Mucosa of rectum (tissue), 2 donors: ENCODE data around the gene CFAP92.

ENCODE experiments used
- H3K27ac ChIP-seq, 2 donors: one replicate each; pipeline ENCODE4 v1.7.0; 2013; ENCODE audit warnings: inconsistent platforms in 2 of 2, low read depth in 2 of 2, low read length in 2 of 2
- H3K27me3 ChIP-seq, 2 donors: one replicate each; pipeline ENCODE4 v1.7.0; 2013; ENCODE audit warnings: low read length in 2 of 2; ENCODE audit not compliant: control insufficient read depth in 2 of 2, insufficient read depth in 2 of 2
- H3K36me3 ChIP-seq, 2 donors: one replicate each; pipeline ENCODE4 v1.7.0; 2013; ENCODE audit warnings: low read length in 2 of 2; ENCODE audit not compliant: control insufficient read depth in 2 of 2, insufficient read depth in 2 of 2
- H3K4me1 ChIP-seq, 2 donors: one replicate each; pipeline ENCODE4 v1.7.0; 2013; ENCODE audit warnings: low read length in 2 of 2, mild to moderate bottlenecking in 1 of 2; ENCODE audit not compliant: control insufficient read depth in 2 of 2, insufficient read depth in 2 of 2
- H3K4me3 ChIP-seq, 2 donors: one replicate each; pipeline ENCODE4 v1.7.0; 2013; ENCODE audit warnings: low read length in 2 of 2
- H3K9ac ChIP-seq, 2 donors: one replicate each; pipeline ENCODE4 v1.7.0; 2013; ENCODE audit warnings: low read length in 2 of 2, low read depth in 1 of 2, mild to moderate bottlenecking in 1 of 2
- H3K9me3 ChIP-seq, 2 donors: one replicate each; pipeline ENCODE4 v1.7.0; 2013; ENCODE audit warnings: low read length in 2 of 2; ENCODE audit not compliant: control insufficient read depth in 2 of 2
- donor health status: healthy.
- donor health status: Normal muscosa, but diverticular disease.

Gene CFAP92

DNA sequence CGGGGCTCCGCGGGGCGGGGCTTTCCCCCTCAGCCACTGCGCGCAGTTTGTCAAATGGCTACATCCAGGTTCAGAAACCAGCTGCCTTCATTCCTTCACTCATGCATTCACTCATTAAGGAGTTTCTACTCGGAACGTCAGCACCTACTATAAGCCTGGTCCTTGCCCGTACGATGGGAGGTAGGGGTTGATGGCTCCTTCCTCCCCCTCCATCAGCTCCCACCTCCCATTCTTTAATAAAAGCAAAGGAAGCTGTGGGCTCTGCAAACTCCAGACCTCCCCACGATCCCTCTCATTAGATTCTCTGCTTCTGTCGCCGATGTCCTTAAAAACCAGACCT is 267 bp upstream of the CFAP92 start:
- Histone ChIP-seq H3K27me3 (peaks cover 7 to 16% of the 10 kb centered on the region in 2 donors), H3K4me3 (peak overlapping the region; percentile 57 to 62), H3K4me1 (peaks cover 8 to 11% of the 10 kb centered on the region in 2 donors), H3K9ac (no peak overlapping the region), H3K9me3 (no peaks in the 10 kb centered on the region), H3K27ac (no peak overlapping the region), H3K36me3 (no peaks in the 10 kb centered on the region)

DNA sequence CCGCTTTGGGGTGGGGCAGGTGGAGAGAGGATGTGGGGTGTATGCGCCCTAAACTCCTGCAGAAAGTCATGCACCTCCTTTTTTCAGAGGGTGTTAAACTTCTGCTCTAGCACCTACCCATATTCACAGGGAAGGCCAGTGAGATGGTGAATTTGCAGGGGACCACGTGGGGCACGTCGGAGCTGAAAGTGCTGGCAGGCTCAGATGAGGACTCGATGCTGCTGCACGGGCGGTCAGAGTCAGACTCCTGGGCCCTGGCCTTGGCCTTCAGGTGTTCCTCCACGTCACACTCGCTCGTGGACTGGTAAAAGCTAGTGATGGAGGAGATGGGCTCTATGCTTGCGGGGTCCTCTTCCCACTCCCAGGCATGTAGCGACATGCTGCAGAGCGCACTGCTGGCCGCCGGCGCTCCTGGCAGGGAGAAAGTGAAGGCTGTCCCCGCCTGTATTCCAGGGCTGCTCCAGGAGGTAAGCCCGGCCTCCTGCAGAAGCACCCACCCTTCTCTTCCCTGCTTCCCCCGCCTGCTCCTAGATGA is 883 bp downstream of the CFAP92 start:
- peaks cover 8 to 11% of the 10 kb centered on the region in 2 donors for H3K4me1 ChIP-seq
- no peaks in the 10 kb centered on the region for H3K36me3 ChIP-seq
- no peak overlapping the region for H3K9ac ChIP-seq
- H3K4me3 ChIP-seq, result no peak overlapping the region
- H3K27me3 ChIP-seq, result peaks cover 7 to 10% of the 10 kb centered on the region in 2 donors
- H3K9me3 ChIP-seq, result no peaks in the 10 kb centered on the region
- H3K27ac ChIP-seq, result no peak overlapping the region

DNA sequence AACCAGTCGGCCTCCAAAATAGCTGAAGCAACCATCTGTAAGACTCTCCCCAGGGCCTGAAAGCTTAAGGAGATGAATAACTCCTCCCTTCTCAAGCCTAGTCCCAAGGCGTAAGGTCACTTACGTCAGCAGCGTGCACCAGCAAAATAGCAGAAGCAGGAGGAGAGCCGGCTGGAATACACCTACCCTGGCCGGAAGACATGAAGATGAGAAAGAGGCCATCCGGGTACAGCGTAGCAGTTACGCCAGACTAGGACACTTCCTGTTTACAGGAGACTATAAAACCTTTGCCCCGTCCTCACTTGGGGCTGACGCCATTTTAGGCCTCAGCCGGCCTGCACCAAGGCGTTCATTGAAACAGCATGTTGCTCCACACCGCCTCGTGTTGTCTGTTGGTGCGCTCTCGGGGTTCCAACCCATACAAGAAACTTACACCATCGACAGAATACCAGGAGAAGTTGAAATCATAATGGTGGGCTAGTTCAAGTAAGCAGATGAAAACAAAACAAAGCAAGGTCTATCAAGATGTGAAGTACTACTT is 2.5 kb downstream of the CFAP92 start:
- no peak overlapping the region for H3K4me3 ChIP-seq
- no peaks in the 10 kb centered on the region for H3K36me3 ChIP-seq
- H3K9me3 ChIP-seq, result no peaks in the 10 kb centered on the region
- peaks cover 7 to 10% of the 10 kb centered on the region in 2 donors for H3K27me3 ChIP-seq
- H3K4me1 ChIP-seq, result peaks cover 8 to 11% of the 10 kb centered on the region in 2 donors
- H3K27ac ChIP-seq, result no peak overlapping the region
- no peak overlapping the region for H3K9ac ChIP-seq

DNA sequence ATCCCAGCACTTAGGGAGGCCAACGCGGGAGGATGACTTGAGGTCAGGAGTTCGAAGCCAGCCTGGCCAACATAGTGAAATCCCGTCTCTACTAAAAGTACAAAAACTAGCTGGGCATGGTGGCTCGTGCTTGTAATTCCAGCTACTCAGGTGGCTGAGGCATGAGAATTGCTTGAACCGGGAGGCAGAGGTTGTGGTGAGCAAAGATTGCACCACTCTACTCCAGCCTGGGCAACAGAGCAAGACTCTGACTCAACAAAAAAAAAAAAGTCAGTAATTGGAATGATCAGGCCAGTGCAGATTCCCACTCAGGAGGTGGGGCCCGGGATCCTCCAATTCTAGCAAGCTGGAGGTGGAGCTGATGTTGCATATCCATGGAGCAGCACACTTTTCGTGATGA is 5.6 kb downstream of the CFAP92 start:
- H3K4me3 ChIP-seq, result no peak overlapping the region
- peaks cover 5 to 6% of the 10 kb centered on the region in 2 donors for H3K27me3 ChIP-seq
- no peaks in the 10 kb centered on the region for H3K9me3 ChIP-seq
- no peaks in the 10 kb centered on the region for H3K36me3 ChIP-seq
- no peak overlapping the region for H3K9ac ChIP-seq
- no peak overlapping the region for H3K27ac ChIP-seq
- H3K4me1 ChIP-seq, result peaks cover 1 to 2% of the 10 kb centered on the region in 2 donors

GRCh38 chr3:128987302-128988100 is 6.4 kb downstream of the CFAP92 start:
- Histone ChIP-seq H3K4me3 (no peak overlapping the region), H3K36me3 (no peaks in the 10 kb centered on the region), H3K27ac (no peak overlapping the region), H3K9ac (no peak overlapping the region), H3K9me3 (no peaks in the 10 kb centered on the region), H3K27me3 (no peaks in the 10 kb centered on the region), H3K4me1 (no peaks in the 10 kb centered on the region)

- H3K36me3 ChIP-seq, result no peaks in the 10 kb centered on the region
- H3K4me1 ChIP-seq, result no peaks in the 10 kb centered on the region
- no peaks in the 10 kb centered on the region for H3K9me3 ChIP-seq
- no peaks in the 10 kb centered on the region for H3K27me3 ChIP-seq
- H3K9ac ChIP-seq, result no peak overlapping the region
- H3K4me3 ChIP-seq, result no peak overlapping the region
- no peak overlapping the region for H3K27ac ChIP-seq
Measured at GRCh38 chr3:128984596-128984995, 9.3 kb downstream of the CFAP92 start.

DNA sequence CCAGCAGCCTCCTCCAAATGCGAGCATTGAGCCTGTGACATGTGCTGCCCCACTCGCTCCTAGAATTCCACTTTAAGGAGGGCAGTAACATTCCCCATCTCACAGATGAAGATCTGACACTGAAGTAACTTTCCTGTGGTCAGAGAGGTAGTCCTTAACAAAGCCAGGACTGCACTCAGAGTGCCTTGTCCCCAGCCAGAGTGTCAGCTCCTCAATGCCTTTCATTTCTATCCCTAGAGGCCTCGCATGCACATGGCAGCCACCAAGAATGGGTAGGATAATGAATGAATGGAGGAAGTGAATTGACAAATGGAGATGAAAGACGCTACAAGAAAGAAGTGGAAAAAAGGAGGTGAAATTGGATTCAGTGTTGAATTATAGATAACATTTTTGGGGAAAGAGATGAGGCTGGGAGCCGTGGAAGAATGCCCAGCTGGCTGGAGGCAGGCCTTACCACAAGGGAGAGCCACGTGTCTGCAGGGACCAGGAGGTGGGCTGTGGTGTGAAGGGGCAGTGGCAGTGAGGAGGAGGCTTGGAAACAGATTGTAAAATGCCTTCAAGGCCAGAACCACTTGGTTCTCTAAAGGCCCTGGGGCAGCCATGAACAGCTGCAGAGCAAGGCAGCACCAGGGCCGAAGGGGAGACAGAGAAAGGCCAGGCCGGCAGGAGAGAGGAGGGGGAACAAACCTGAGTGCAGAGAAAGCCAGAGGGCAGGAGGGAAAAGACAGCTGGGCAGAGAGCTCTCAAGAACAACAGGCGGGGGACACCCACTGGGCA is 10.4 kb downstream of the CFAP92 start:
- Histone ChIP-seq H3K27me3 (no peaks in the 10 kb centered on the region), H3K36me3 (no peaks in the 10 kb centered on the region), H3K4me1 (no peaks in the 10 kb centered on the region), H3K27ac (no peak overlapping the region), H3K9ac (no peak overlapping the region), H3K4me3 (no peak overlapping the region), H3K9me3 (no peaks in the 10 kb centered on the region)

DNA sequence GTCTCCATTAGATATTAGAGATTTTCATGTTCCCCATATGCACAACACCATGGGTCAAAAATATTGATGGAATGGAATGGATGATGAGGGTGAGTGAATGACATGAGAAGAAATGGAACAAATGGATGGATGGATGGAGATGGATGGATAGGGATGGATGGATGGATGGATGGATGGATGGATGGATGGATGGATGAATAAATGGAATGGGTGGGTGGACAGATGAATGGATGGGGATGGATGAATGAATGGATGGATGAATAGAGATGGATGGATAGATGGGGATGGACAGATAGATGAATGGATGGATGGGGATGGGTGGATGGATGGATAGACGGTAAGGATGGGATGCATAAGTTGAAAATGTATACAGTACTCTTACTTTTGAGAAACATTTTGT is 18.6 kb downstream of the CFAP92 start:
- no peak overlapping the region for H3K27ac ChIP-seq
- no peaks in the 10 kb centered on the region for H3K9me3 ChIP-seq
- no peak overlapping the region for H3K9ac ChIP-seq
- peaks cover 0 to 3% of the 10 kb centered on the region in 2 donors for H3K4me1 ChIP-seq
- no peaks in the 10 kb centered on the region for H3K36me3 ChIP-seq
- no peak overlapping the region for H3K4me3 ChIP-seq
- H3K27me3 ChIP-seq, result no peaks in the 10 kb centered on the region

DNA sequence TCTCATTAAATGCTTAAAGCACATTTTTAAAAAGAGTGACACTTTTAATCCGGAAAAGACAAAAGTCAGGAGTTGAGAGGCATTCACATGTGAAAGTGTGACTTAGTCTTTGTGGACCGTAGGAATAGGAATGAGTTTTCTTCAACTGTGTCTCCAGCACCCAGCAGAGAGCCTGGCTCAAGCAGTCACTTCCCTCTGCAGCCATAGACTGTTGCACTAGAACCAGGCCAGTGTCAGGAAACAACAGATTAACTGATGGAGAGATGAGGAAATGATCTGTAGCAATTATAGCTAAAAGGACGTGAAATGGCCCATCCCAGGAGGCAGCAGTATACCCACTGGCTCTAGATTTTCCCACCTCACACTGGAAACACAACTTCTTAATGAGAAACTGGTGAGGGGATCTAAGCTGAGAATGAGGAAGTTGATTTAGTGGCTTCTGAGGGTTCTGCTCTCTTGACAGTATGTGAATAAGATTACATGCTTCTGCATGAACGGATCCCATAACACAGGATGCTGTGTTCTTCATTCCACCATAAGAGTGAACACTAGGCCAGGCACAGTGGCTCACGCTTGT is 19.8 kb downstream of the CFAP92 start:
- Histone ChIP-seq H3K27ac (no peak overlapping the region), H3K4me3 (no peak overlapping the region), H3K4me1 (peaks cover 0 to 3% of the 10 kb centered on the region in 2 donors), H3K27me3 (no peaks in the 10 kb centered on the region), H3K9ac (no peak overlapping the region), H3K36me3 (no peaks in the 10 kb centered on the region), H3K9me3 (no peaks in the 10 kb centered on the region)
